Sigmoid colon (tissue), 4 donors: ENCODE measurements around the gene ZAP70.

Source experiments
- EP300 ChIP-seq, 4 donors: sonication (generic); formaldehyde crosslinking; IDR thresholded peaks; one replicate each; pipeline ENCODE4 v1.6.1; 2017; ENCODE audit warnings: antibody characterized with exemption in 4 of 4
- TF ChIP-seq, protein P1 (sequence below), 4 experiments: fragments of 450-650 bp in 3 of 4; fragments of 200-600 bp in 1 of 4; IDR thresholded peaks; one replicate each; pipeline ENCODE4 v1.5.1; 2016 to 2019; ENCODE audit warnings: antibody characterized with exemption in 4 of 4, mild to moderate bottlenecking in 3 of 4, moderate library complexity in 2 of 4

DNA sequence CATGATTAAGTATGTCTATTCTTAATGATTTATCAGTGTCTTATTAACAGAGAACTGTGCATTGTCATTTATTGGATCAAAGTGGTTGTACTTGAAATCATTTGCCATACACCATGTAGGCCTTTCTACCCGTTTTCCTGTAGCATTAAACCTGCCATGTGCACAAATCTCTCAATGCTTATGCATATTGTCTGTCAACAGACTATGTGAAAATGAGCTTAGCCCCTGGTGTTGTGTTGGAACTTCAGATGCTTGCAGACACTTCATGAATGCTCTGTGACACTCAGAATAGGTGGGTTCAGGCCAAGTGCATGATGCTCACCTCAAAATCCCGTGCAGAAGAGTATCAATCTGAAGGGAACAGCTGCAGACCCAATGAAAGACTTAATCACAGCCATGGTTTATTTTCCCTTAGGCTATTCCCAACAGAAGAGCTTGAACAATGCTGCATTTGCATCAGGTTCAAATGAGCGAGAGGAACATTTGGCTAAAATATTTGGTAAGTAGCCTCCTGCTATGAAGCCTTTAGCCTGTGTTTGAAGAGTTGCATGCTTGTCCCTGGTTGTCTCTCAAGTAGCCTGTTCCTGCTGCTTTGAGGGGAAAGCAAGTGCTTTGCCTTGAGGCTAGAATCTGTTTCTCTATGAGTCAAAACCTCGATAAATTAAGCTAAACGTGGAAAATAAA, 37.8 kb upstream of the ZAP70 start:
- TF ChIP-seq, protein P1, sequence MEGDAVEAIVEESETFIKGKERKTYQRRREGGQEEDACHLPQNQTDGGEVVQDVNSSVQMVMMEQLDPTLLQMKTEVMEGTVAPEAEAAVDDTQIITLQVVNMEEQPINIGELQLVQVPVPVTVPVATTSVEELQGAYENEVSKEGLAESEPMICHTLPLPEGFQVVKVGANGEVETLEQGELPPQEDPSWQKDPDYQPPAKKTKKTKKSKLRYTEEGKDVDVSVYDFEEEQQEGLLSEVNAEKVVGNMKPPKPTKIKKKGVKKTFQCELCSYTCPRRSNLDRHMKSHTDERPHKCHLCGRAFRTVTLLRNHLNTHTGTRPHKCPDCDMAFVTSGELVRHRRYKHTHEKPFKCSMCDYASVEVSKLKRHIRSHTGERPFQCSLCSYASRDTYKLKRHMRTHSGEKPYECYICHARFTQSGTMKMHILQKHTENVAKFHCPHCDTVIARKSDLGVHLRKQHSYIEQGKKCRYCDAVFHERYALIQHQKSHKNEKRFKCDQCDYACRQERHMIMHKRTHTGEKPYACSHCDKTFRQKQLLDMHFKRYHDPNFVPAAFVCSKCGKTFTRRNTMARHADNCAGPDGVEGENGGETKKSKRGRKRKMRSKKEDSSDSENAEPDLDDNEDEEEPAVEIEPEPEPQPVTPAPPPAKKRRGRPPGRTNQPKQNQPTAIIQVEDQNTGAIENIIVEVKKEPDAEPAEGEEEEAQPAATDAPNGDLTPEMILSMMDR (IDR thresholded peaks at IDR 0.05) = no peak
- no peak for TF ChIP-seq EP300 (IDR thresholded peaks at IDR 0.05)
